ENCODE measurements around the gene TNIK.
"Not testable (repeated sequence)": the region's sequence is repeated elsewhere in the genome, so short reads cannot be mapped to it uniquely, and the experiment has no call there.

The TNIK gene

GRCh38 chr3:171304017-171304416 is 156.2 kb downstream of the TNIK start:
- not testable (repeated sequence) for DNase-seq

GRCh38 chr3:171301998-171302397 is 158.2 kb downstream of the TNIK start:
- DNase-seq = no peak

GRCh38 chr3:171301002-171301401 is 159.2 kb downstream of the TNIK start:
- no peak for DNase-seq

GRCh38 chr3:171297951-171298350 is 162.3 kb downstream of the TNIK start:
- no peak for DNase-seq

- DNase-seq = no peak
Measured at GRCh38 chr3:171297207-171297606, 163.0 kb downstream of the TNIK start.

GRCh38 chr3:171295484-171296373 is 164.5 kb downstream of the TNIK start:
- DNase-seq = no peak

- no peak for DNase-seq
Measured at GRCh38 chr3:171293142-171293782, 166.9 kb downstream of the TNIK start.

GRCh38 chr3:171290680-171291079 is 169.5 kb downstream of the TNIK start:
- no peak for DNase-seq

GRCh38 chr3:171289291-171289690 is 170.9 kb downstream of the TNIK start:
- DNase-seq = no peak

GRCh38 chr3:171287761-171288160 is 172.4 kb downstream of the TNIK start:
- DNase-seq = not testable (repeated sequence)

- no peak for DNase-seq
Measured at GRCh38 chr3:171286580-171287249, 173.5 kb downstream of the TNIK start.

- no peak for DNase-seq
Measured at GRCh38 chr3:171285287-171285686, 174.9 kb downstream of the TNIK start.

- no peak for DNase-seq
Measured at GRCh38 chr3:171284308-171285075, 175.7 kb downstream of the TNIK start.

GRCh38 chr3:171283848-171284222 is 176.4 kb downstream of the TNIK start:
- no peak for DNase-seq

GRCh38 chr3:171283183-171283847 is 176.9 kb downstream of the TNIK start:
- DNase-seq = no peak

GRCh38 chr3:171282041-171282440 is 178.2 kb downstream of the TNIK start:
- DNase-seq = no peak

- DNase-seq = no peak
Measured at GRCh38 chr3:171281256-171281992, 178.8 kb downstream of the TNIK start.

- DNase-seq = no peak
Measured at GRCh38 chr3:171279972-171280371, 180.2 kb downstream of the TNIK start.

GRCh38 chr3:171278299-171278590 is 182.0 kb downstream of the TNIK start:
- no peak for DNase-seq

- no peak for DNase-seq
Measured at GRCh38 chr3:171277456-171278298, 182.5 kb downstream of the TNIK start.

GRCh38 chr3:171276923-171277322 is 183.3 kb downstream of the TNIK start:
- DNase-seq = no peak

All from GF-D8 (cell line).